GM12878 (cell line): ENCODE data around the gene PTGES3L.

Experiments
- GABPA ChIP-seq: IDR thresholded peaks from 2 replicates; pipeline ENCODE4 v1.6.1; 2014; ENCODE audit warnings: antibody characterized with exemption, low read depth, mild to moderate bottlenecking, inconsistent platforms
- GATAD2B ChIP-seq: fragments of 450-650 bp; conservative IDR thresholded peaks from 2 replicates; pipeline ENCODE4 v1.6.1; 2017; ENCODE audit warnings: low read depth, mild to moderate bottlenecking, moderate library complexity
- POLR2A ChIP-seq: IDR thresholded peaks from 2 replicates; pipeline ENCODE4 v1.6.1; 2011; ENCODE audit warnings: low read depth, mild to moderate bottlenecking, low read length
- POLR2AphosphoS5 ChIP-seq: IDR thresholded peaks from 2 replicates; pipeline ENCODE4 v1.6.1; 2011; ENCODE audit warnings: mild to moderate bottlenecking, low read length, inconsistent platforms
- RFX5 ChIP-seq: IDR thresholded peaks from 2 replicates; pipeline ENCODE4 v1.6.1; 2011; ENCODE audit warnings: low read depth, low read length, improper control_type of control experiment
- TF ChIP-seq, protein P1 (sequence below), 3 experiments: IDR thresholded peaks in 2 of 3; conservative IDR thresholded peaks in 1 of 3; 2 replicates each; pipeline ENCODE4 v1.5.1; 2011; ENCODE audit warnings: low read depth in 3 of 3, low read length in 3 of 3, mild to moderate bottlenecking in 3 of 3, control low read depth in 2 of 3, moderate library complexity in 2 of 3, inconsistent platforms in 1 of 3, mixed read lengths in 1 of 3; ENCODE audit not compliant: control insufficient read depth in 2 of 3, insufficient read depth in 1 of 3; ENCODE audit errors: extremely low read depth in 1 of 3
- TF ChIP-seq, protein P2 (sequence below): IDR thresholded peaks from 2 replicates; pipeline ENCODE4 v1.6.1; 2012; ENCODE audit warnings: mild to moderate bottlenecking, low read depth, low read length

DNA sequence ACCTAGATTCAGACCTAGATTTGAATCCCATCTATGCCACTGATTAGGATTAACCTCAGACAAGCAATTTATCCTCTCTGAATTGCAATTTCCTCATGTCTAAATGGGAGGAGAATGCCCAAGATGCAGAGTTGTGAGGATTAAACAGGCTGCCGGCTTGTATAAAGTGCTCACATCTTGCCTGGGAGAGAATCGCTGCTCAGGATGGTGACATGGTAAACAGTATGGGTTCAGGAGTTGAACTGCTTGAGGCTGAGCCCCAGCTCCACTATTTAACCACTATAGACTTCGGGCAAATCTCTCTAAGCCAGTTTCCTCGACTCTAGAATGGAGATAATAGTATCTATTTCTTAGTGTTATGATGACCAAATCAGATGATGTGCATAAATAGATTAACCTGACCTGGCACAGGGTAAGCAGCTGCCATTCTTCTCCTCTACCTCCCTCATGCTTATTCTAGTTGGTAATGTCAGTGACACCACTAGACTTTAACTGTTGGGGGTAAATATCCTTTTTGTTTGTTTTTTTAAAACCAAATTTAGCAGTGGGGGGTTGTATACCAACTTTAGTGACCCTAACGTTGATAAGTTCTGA is 17.6 kb upstream of the PTGES3L start:
- TF ChIP-seq, protein P1, sequence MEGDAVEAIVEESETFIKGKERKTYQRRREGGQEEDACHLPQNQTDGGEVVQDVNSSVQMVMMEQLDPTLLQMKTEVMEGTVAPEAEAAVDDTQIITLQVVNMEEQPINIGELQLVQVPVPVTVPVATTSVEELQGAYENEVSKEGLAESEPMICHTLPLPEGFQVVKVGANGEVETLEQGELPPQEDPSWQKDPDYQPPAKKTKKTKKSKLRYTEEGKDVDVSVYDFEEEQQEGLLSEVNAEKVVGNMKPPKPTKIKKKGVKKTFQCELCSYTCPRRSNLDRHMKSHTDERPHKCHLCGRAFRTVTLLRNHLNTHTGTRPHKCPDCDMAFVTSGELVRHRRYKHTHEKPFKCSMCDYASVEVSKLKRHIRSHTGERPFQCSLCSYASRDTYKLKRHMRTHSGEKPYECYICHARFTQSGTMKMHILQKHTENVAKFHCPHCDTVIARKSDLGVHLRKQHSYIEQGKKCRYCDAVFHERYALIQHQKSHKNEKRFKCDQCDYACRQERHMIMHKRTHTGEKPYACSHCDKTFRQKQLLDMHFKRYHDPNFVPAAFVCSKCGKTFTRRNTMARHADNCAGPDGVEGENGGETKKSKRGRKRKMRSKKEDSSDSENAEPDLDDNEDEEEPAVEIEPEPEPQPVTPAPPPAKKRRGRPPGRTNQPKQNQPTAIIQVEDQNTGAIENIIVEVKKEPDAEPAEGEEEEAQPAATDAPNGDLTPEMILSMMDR (IDR thresholded peaks at IDR 0.05 in 2 of 3, conservative IDR thresholded peaks at IDR 0.05 in 1 of 3; ENCODE audit: control insufficient read depth in 2 of 3, extremely low read depth in 1 of 3, insufficient read depth in 1 of 3, low read depth in 3 of 3, low read length in 3 of 3) = no peak
- no peak for TF ChIP-seq GABPA
- TF ChIP-seq POLR2A = no peak
- no peak for TF ChIP-seq RFX5
- TF ChIP-seq, protein P2, sequence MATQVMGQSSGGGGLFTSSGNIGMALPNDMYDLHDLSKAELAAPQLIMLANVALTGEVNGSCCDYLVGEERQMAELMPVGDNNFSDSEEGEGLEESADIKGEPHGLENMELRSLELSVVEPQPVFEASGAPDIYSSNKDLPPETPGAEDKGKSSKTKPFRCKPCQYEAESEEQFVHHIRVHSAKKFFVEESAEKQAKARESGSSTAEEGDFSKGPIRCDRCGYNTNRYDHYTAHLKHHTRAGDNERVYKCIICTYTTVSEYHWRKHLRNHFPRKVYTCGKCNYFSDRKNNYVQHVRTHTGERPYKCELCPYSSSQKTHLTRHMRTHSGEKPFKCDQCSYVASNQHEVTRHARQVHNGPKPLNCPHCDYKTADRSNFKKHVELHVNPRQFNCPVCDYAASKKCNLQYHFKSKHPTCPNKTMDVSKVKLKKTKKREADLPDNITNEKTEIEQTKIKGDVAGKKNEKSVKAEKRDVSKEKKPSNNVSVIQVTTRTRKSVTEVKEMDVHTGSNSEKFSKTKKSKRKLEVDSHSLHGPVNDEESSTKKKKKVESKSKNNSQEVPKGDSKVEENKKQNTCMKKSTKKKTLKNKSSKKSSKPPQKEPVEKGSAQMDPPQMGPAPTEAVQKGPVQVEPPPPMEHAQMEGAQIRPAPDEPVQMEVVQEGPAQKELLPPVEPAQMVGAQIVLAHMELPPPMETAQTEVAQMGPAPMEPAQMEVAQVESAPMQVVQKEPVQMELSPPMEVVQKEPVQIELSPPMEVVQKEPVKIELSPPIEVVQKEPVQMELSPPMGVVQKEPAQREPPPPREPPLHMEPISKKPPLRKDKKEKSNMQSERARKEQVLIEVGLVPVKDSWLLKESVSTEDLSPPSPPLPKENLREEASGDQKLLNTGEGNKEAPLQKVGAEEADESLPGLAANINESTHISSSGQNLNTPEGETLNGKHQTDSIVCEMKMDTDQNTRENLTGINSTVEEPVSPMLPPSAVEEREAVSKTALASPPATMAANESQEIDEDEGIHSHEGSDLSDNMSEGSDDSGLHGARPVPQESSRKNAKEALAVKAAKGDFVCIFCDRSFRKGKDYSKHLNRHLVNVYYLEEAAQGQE = no peak
- TF ChIP-seq POLR2AphosphoS5 = no peak
- TF ChIP-seq GATAD2B = no peak
